CD4-positive, alpha-beta memory T cell (primary cell): ENCODE results near the gene ERO1B. TPM values are rescaled to one million over a fixed set of nuclear protein-coding genes. Genes with fewer than 3 reads are reported as not detected.
A peak's percentile ranks its signal among the peaks of the same experiment; 100 is the strongest.
"Not testable (repeated sequence)": the region's sequence is repeated elsewhere in the genome, so short reads cannot be mapped to it uniquely, and the experiment has no call there.

Experiments
- CTCF ChIA-PET: fragments of 350-600 bp; sonication (Branson Sonifier 250); formaldehyde crosslinking; loops from one replicate; lab custom pipeline; 2021; ENCODE audit warnings: inconsistent platforms; ENCODE audit not compliant: partially characterized antibody; lab: Charles Lee
- POLR2A ChIA-PET: fragments of 350-600 bp; sonication (Branson Sonifier 250); formaldehyde crosslinking; loops from one replicate; lab custom pipeline; 2021; ENCODE audit not compliant: partially characterized antibody; lab: Charles Lee
- DNase-seq, 5 donors: peaks; one replicate each; pipeline versions ENCODE4 v3.0.0 to v3.0.0-alpha.2; 2020 to 2022; ENCODE audit warnings: mixed read lengths in 1 of 5
- H3K27ac ChIP-seq: one replicate; pipeline ENCODE4 v1.7.0; 2013; ENCODE audit warnings: low read depth, low read length
- H3K27me3 ChIP-seq: 2 replicates; pipeline ENCODE4 v1.7.0; 2013; ENCODE audit warnings: mild to moderate bottlenecking, low read length, moderate library complexity; ENCODE audit not compliant: insufficient read depth
- H3K36me3 ChIP-seq: 2 replicates; pipeline ENCODE4 v1.7.0; 2013; ENCODE audit warnings: mild to moderate bottlenecking, low read length, moderate library complexity; ENCODE audit not compliant: insufficient read depth
- H3K4me1 ChIP-seq: 2 replicates; pipeline ENCODE4 v1.7.0; 2013; ENCODE audit warnings: mild to moderate bottlenecking, low read length, moderate library complexity; ENCODE audit not compliant: insufficient read depth
- H3K4me3 ChIP-seq, 2 donors: one replicate each; pipeline ENCODE4 v1.7.0; 2013; ENCODE audit warnings: low read length in 2 of 2, mild to moderate bottlenecking in 1 of 2
- H3K9me3 ChIP-seq, 2 donors: one replicate each; pipeline ENCODE4 v1.7.0; 2013; ENCODE audit warnings: low read length in 2 of 2, control low read depth in 1 of 2; ENCODE audit not compliant: control insufficient read depth in 1 of 2
- H3K27ac Mint-ChIP-seq, 7 donors: one replicate each; pipeline ENCODE4 v1.8.0; 2020 to 2021; ENCODE audit warnings: mixed read lengths in 7 of 7, mild to moderate bottlenecking in 6 of 7, inconsistent platforms in 3 of 7, moderate library complexity in 3 of 7
- H3K27me3 Mint-ChIP-seq, 2 donors: one replicate each; pipeline ENCODE4 v1.8.0; 2020 to 2021; ENCODE audit warnings: mixed read lengths in 2 of 2
- H3K36me3 Mint-ChIP-seq, 2 donors: one replicate each; pipeline ENCODE4 v1.8.0; 2020 to 2021; ENCODE audit warnings: mixed read lengths in 2 of 2, inconsistent platforms in 1 of 2, mild to moderate bottlenecking in 1 of 2
- H3K4me1 Mint-ChIP-seq, 4 donors: one replicate each; pipeline ENCODE4 v1.8.0; 2020 to 2021; ENCODE audit warnings: mixed read lengths in 4 of 4, mild to moderate bottlenecking in 1 of 4
- H3K4me3 Mint-ChIP-seq, 8 donors: one replicate each; pipeline ENCODE4 v1.8.0; 2020 to 2021; ENCODE audit warnings: mixed read lengths in 8 of 8, mild to moderate bottlenecking in 7 of 8, moderate library complexity in 6 of 8, inconsistent platforms in 3 of 8
- H3K9me3 Mint-ChIP-seq, 8 donors: one replicate each; pipeline ENCODE4 v1.8.0; 2020 to 2021; ENCODE audit warnings: mixed read lengths in 8 of 8, mild to moderate bottlenecking in 5 of 8, inconsistent platforms in 3 of 8, moderate library complexity in 1 of 8
- intact Hi-C: fragments of 100-400 bp; cut with micrococcal nuclease; formaldehyde crosslinking; loops from one replicate; pipeline ENCODE4 v1.15.1; 2023
- polyA plus RNA-seq, 2 donors: library from polyadenylated mRNA; unstranded; fragments of 300-500 nt; fragmentation: Illumina TruSeq; gene quantifications; one replicate each; pipeline ENCODE4 v1.2.3, GENCODE V29; 2021
- total RNA-seq, 2 experiments: library from RNA; stranded (reverse); gene quantifications; one replicate each; pipeline ENCODE4 v1.2.3, GENCODE V29; 2021

Gene ERO1B
- total RNA-seq: 10 to 100 TPM; 23.0 to 24.5 TPM
- polyA plus RNA-seq: 1 to 10 TPM; 2.4 to 3.9 TPM

- peak within 1 kb of the TSS; percentile 85 to 98 (median 96) for H3K4me3 Mint-ChIP-seq
- peak; percentile 96 to 99 (median 96) for DNase-seq
- no peaks in the 10 kb centered on the region for H3K36me3 ChIP-seq
- ChIA-PET CTCF (interaction anchor here (5.1 kb wide), 1 partner anchor 175 kb away, joined by 40 read pairs; no protein-coding TSS in a partner anchor), POLR2A (interaction anchor here (1.0 to 2.6 kb wide), 9 partner anchors 15 to 514 kb away, joined by 3 to 18 read pairs (median 6); partner anchors contain the start of genes EDARADD, LGALS8, LYST and MTR)
- no peaks in the 10 kb centered on the region for H3K27me3 Mint-ChIP-seq
- H3K9me3 ChIP-seq: no peaks in the 10 kb centered on the region
- intact Hi-C loops: loop anchor here (1.0 to 5.0 kb wide), 7 partner anchors 112 to 1910 kb away; partner anchors contain the start of genes COA6, EDARADD, GPR137B and HEATR1
- peak within 1 kb of the TSS; percentile 80 to 84 for H3K4me3 ChIP-seq
- H3K9me3 Mint-ChIP-seq: no peaks in the 10 kb centered on the region
- peaks cover 34% of the 10 kb centered on the region for H3K4me1 ChIP-seq
- peak within 1 kb of the TSS; percentile 88 to 98 (median 95) for H3K27ac Mint-ChIP-seq
- H3K27me3 ChIP-seq: no peaks in the 10 kb centered on the region
- peaks cover 0 to 1% of the 10 kb centered on the region in 2 donors for H3K36me3 Mint-ChIP-seq
- peak within 1 kb of the TSS; percentile 81 for H3K27ac ChIP-seq
- peaks cover 32 to 61% (median 44%) of the 10 kb centered on the region in 4 donors for H3K4me1 Mint-ChIP-seq
These were observed at the start of gene ERO1B for GRCh38 chr1:236281654-236282424. Gene ERO1B, minus strand, starts transcription at chr1:236281958. Its CDS starts 175 bp downstream, at chr1:236281783.

GRCh38 chr1:236331412-236331811 lies 49.7 kb upstream of the ERO1B start:
- H3K4me1 Mint-ChIP-seq, H3K36me3 Mint-ChIP-seq, H3K4me1 ChIP-seq, H3K27ac ChIP-seq, H3K27me3 ChIP-seq, H3K4me3 ChIP-seq, H3K27ac Mint-ChIP-seq, intact Hi-C loops, H3K9me3 ChIP-seq, H3K27me3 Mint-ChIP-seq, CTCF ChIA-PET, H3K9me3 Mint-ChIP-seq, DNase-seq, H3K36me3 ChIP-seq, H3K4me3 Mint-ChIP-seq, POLR2A ChIA-PET: not testable (repeated sequence)

DNA sequence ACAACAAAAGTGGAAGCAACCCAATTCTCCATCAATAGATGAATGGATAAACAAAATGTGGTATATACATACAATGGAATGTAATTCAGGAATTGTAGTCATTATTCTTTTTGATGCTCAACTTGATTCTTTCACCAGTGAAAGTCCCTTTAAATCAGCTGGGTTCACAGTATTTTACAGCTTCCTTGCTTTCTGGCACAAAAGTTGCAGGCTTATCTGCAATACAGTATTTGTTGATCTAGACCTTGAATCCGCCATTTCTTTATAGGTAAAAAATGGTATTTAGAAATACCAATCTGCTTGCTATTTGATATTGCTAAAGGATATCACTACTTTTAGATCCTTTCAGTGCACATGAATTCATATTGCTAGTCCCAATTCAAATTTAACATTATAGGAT lies 44.7 kb upstream of the ERO1B start:
- Mint-ChIP-seq H3K9me3 (peaks cover 4 to 29% (median 25%) of the 10 kb centered on the region in 8 donors), H3K36me3 (peaks cover 4 to 5% of the 10 kb centered on the region in 2 donors), H3K4me1 (no peaks in the 10 kb centered on the region), H3K27ac (no peak overlapping the region), H3K27me3 (no peaks in the 10 kb centered on the region), H3K4me3 (no peak overlapping the region)
- no peaks in the 10 kb centered on the region for H3K36me3 ChIP-seq
- H3K27me3 ChIP-seq: no peaks in the 10 kb centered on the region
- no peak overlapping the region for H3K27ac ChIP-seq
- CTCF ChIA-PET: no interaction called here
- intact Hi-C loops: no loop called here
- POLR2A ChIA-PET: no interaction called here
- no peaks in the 10 kb centered on the region for H3K4me1 ChIP-seq
- H3K9me3 ChIP-seq: peaks cover 0 to 5% of the 10 kb centered on the region in 2 donors
- no peak overlapping the region for H3K4me3 ChIP-seq
- DNase-seq: no peak

GRCh38 chr1:236325567-236325966 lies 43.8 kb upstream of the ERO1B start:
- H3K36me3 Mint-ChIP-seq: peaks cover 4 to 5% of the 10 kb centered on the region in 2 donors
- Histone ChIP-seq H3K36me3 (no peaks in the 10 kb centered on the region), H3K4me1 (no peaks in the 10 kb centered on the region), H3K9me3 (peaks cover 0 to 5% of the 10 kb centered on the region in 2 donors), H3K4me3 (no peak overlapping the region), H3K27me3 (no peaks in the 10 kb centered on the region), H3K27ac (no peak overlapping the region)
- intact Hi-C loops: no loop called here
- H3K9me3 Mint-ChIP-seq: peaks cover 4 to 38% (median 31%) of the 10 kb centered on the region in 8 donors
- no peaks in the 10 kb centered on the region for H3K4me1 Mint-ChIP-seq
- ChIA-PET POLR2A (no interaction called here), CTCF (no interaction called here)
- no peaks in the 10 kb centered on the region for H3K27me3 Mint-ChIP-seq
- no peak overlapping the region for H3K4me3 Mint-ChIP-seq
- peak overlapping the region in 1 of 7 donors; percentile 17 for H3K27ac Mint-ChIP-seq
- DNase-seq: no peak

GRCh38 chr1:236323819-236324411 lies 42.2 kb upstream of the ERO1B start:
- Histone ChIP-seq H3K9me3 (peaks cover 0 to 5% of the 10 kb centered on the region in 2 donors), H3K27ac (no peak overlapping the region), H3K4me1 (no peaks in the 10 kb centered on the region), H3K36me3 (no peaks in the 10 kb centered on the region), H3K4me3 (no peak overlapping the region), H3K27me3 (no peaks in the 10 kb centered on the region)
- Mint-ChIP-seq H3K4me3 (no peak overlapping the region), H3K27me3 (no peaks in the 10 kb centered on the region), H3K27ac (no peak overlapping the region), H3K36me3 (peaks cover 4 to 5% of the 10 kb centered on the region in 2 donors), H3K4me1 (no peaks in the 10 kb centered on the region), H3K9me3 (peaks cover 4 to 41% (median 32%) of the 10 kb centered on the region in 8 donors)
- ChIA-PET POLR2A (no interaction called here), CTCF (no interaction called here)
- no peak for DNase-seq
- intact Hi-C loops: no loop called here

GRCh38 chr1:236322566-236323409 lies 41.0 kb upstream of the ERO1B start:
- Histone ChIP-seq H3K27me3 (no peaks in the 10 kb centered on the region), H3K27ac (no peak overlapping the region), H3K4me1 (no peaks in the 10 kb centered on the region), H3K9me3 (peaks cover 0 to 5% of the 10 kb centered on the region in 2 donors), H3K36me3 (no peaks in the 10 kb centered on the region), H3K4me3 (no peak overlapping the region)
- Mint-ChIP-seq H3K36me3 (peaks cover 4 to 5% of the 10 kb centered on the region in 2 donors), H3K4me3 (peak overlapping the region in 1 of 8 donors; percentile 8), H3K27me3 (no peaks in the 10 kb centered on the region), H3K27ac (no peak overlapping the region), H3K9me3 (peaks cover 4 to 41% (median 32%) of the 10 kb centered on the region in 8 donors), H3K4me1 (no peaks in the 10 kb centered on the region)
- intact Hi-C loops: no loop called here
- DNase-seq: no peak
- CTCF ChIA-PET: no interaction called here
- POLR2A ChIA-PET: no interaction called here
